ENCODE results near the gene MRFAP1.
"Not testable (repeated sequence)": the region's sequence is repeated elsewhere in the genome, so short reads cannot be mapped to it uniquely, and the experiment has no call there.

The MRFAP1 gene

GRCh38 chr4:6612961-6613675 lies 27.4 kb upstream of the MRFAP1 start:
- no peak for DNase-seq

- DNase-seq: no peak
Measured at GRCh38 chr4:6613676-6614651, 26.5 kb upstream of the MRFAP1 start.

- DNase-seq: no peak
Measured at GRCh38 chr4:6614701-6615230, 25.7 kb upstream of the MRFAP1 start.

DNA sequence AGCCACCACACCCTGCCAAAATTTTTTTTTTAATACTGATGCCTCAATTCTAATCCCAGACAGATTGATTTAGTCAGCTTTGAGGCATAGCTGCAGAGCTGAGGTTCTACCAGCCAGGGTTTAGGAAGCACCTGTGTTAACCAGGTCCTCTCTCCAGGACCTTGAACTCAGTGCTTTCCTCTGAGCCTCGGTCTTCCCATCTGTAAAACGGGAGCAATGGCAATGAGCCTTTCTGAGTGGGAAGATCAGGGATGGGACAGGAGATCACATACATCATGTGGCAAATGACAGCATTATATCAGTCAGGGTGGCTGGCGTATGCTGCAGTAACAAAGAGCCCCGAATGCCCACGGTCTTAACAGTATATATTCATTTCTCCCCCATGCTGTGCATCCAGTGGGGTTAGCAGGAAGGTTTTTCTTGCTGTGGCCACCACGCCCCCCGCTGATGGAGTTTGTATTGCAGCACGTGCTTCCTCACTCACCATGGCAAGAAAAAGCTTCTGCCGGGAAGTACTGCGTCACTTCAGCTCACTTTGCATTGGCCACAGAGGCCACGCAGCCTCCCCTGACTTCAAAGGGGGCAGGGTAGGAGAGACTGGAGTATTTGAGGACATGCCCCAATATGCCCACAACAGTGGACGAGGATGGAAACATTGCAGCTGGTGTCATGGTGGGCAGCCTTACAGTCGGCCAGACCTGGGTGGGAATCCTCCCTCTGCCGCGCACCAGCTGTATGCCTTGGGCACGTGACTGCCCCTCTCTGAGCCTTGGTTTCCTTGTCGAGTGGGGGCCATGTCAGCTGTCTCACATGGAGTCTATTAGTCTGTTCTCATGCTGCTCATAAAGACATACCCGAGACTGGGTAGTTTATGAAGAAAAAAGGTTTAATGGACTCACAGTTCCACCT lies 24.1 kb upstream of the MRFAP1 start:
- no peak for DNase-seq

- no peak for DNase-seq
Measured at GRCh38 chr4:6617246-6617645, 23.2 kb upstream of the MRFAP1 start.

GRCh38 chr4:6618386-6619115 lies 21.9 kb upstream of the MRFAP1 start:
- no peak for DNase-seq

GRCh38 chr4:6619116-6619465 lies 21.4 kb upstream of the MRFAP1 start:
- DNase-seq: no peak

DNA sequence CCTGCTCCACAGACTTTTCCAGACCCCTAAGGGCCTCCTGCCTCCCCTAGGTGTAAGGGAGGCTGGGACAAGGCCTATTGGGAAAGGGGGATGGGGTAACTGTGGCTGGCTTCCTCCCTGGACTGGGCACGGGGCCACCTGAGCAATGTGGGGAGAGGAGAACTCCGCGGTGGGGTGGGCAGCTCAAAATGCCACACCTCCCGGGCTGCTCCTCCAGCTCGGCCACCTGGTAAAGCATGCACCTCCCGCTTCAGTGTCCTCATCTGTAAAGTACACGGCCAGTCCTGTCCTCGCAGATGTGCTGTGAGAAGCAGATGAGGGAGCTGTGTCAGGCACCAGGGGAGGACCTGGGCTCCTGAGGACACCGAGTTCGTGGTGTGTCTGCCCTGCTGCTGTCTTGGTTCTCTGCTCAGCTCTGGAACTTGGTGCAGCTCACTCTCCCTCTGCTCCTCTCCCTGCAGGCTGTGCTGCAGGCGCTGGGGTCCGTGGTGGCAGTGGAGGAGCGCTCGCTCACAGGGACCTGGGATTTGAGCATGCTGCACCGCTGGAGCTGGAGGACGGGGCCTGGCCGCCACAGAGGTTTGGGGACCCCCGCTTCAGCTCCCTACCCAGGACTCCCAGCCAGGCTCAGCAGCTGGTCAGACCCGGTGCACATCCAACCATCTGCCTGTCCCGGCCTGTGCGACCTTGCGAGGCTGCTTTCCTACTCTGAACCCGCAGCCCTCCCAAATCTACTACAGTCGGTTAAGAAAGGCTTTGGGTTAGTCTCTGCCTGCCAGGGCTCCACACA lies 20.8 kb upstream of the MRFAP1 start:
- no peak for DNase-seq

DNA sequence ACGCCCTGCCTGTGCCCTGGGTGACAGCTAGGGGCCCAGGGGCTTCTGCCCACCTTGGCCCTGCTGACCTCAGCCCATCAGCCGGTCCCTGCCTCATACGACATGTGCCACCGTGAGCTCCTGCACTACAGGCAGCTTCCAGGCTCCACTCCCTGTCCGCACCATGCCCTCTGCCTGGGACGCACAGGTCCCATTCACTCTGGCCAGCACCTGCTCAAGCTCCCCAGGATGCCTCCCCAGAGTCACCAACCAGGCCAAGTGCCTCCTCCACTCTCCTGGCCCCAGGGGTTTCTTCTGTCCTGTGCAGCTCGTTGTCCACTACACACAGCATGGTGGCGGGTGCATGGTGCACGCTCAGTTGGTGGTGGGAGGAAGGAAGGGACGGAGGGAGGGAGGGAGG lies 20.2 kb upstream of the MRFAP1 start:
- DNase-seq: no peak

- DNase-seq: no peak
Measured at GRCh38 chr4:6620891-6621555, 19.5 kb upstream of the MRFAP1 start.

DNA sequence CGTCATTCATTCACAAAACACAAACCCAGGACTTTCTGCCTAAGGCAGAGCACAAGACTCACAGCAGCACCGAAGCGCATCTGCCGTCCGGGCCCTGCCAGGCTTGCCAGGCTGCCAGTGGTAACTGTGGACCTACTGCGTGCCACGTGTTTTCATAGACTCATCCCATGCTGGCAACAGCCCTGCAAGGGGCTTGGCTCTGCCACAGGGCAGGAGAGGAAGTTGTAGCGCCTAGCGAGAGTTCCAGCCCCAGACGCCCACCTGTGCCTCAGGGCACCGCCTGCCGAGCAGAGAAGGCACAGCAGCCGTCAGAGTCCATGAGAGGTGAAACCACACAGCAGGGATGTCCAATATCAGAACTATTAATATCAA lies 18.9 kb upstream of the MRFAP1 start:
- DNase-seq: no peak

DNA sequence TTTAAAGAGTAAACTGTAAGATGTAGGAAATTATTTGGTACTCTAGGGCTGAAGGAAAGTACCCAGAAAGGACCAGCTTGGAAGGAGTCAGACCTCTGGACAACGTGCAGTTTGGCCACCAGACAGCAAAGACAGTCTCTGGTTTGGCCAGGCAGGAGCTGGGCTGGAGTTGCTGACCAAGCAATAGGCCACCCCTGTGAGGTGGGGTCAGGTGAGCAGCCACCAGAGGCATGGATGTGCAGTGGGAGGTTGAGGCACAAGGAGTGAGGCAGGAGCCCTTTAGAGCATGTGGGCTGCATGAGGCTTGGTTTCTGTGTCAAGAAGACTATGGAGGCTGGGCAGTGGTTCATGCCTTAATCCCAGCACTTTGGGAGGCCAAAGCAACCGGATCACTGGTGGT lies 17.7 kb upstream of the MRFAP1 start:
- DNase-seq: no peak

- peak in 1 of 2 experiments; percentile 36 for DNase-seq
Measured at GRCh38 chr4:6625256-6625655, 15.2 kb upstream of the MRFAP1 start.

GRCh38 chr4:6626066-6626465 lies 14.4 kb upstream of the MRFAP1 start:
- no peak for DNase-seq

DNA sequence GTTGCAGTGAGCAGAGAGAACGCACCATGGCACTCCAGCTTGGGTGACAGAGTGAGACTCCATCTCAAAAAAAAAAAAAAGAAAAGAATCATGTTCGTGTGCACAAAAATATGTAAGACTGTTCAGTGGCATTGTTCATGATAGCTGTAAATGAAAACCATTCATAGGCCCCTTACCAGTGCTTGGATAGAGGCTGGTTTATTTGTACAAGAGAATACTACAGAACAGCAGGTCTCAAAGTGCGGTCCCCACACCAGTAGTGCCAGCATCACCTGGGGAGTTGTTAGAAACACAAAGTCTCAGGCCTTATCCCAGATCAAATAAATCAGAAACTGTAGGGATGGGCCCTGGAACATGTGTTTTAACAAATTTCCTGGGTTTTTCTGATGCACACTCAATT lies 12.7 kb upstream of the MRFAP1 start:
- DNase-seq: no peak

DNA sequence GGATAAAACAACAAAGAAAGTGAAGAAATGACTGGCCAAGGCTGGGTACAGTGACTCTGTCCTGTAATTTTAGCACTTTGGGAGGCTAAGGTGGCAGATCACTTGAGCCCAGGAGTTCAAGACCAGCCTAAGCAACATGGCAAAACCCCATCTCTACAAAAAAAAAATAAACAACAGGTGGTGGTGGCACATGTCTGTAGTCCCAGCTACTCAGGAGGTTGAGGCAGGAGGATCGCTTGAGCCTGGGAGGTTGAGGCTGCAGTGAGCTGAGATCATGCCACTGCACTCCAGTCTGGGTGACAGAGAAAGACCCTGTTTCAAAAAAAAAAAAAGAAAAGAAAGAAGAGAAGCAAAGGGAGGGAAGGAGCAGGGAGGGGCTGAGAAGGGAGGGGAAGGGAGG lies 12.0 kb upstream of the MRFAP1 start:
- not testable (repeated sequence) for DNase-seq

DNA sequence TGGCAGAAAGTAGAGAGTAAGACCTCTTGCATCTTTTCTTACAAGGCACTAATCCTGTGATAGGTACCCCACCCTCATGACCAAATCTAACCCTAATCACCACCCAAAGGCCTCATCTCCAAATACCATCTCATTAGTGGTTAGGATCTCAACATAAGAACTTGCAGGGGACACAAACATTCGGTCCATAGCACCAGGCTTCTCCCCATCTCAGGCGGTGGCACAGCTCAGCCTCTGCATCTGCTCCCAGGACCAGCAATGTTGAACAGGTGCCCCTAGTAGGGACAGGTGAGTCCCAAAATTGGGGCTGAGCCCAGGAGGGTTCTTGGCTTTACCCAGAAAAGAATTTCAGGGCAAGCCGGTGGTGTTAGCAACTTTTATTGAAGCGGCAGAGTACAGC lies 8.4 kb upstream of the MRFAP1 start:
- no peak for DNase-seq

DNA sequence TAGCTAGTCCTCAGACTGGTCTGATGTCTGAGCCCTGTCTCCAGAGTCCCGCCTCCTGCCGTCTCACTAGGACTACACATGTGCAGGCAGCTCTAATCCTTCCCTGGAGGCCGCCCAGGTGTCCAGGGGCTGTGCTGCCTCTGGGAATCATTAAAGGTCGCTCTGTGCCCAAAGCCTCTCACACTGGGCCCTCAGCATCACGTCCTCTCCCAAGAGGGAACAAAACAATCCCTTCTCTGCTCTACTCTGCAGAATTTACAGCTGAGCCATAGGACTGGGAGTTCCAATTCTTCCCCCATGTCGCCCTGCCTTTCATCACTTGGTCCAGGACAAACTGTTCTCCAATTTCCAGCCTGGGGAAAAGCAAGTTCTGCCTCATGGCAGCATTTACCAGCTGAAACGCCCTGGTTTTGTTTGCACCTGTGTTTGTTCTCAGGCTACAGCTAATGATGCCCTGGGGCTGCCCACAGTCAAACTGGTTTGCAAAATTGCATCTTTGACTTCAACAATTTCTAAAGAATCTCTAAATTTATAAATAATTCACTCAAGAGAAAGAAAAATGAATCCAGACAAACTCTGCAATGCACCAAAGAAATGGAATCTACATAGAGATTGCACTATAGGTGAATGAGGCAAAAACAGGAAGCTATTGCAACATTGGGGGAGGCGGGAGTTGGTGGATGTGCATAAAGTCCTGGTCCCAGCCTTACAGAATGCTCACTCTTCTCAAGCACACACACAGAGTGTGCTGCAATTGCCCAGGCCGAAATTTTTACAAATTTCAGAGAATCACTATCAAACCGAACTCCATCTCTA lies 7.2 kb upstream of the MRFAP1 start:
- peak; percentile 68 to 86 for DNase-seq

- DNase-seq: no peak
Measured at GRCh38 chr4:6634746-6635145, 5.7 kb upstream of the MRFAP1 start.

- DNase-seq: no peak
Measured at GRCh38 chr4:6639137-6639680, 1.3 kb upstream of the MRFAP1 start.

Measured in NCI-H2081 (cell line).